ENCODE results near the gene PNMA6F.
"Not testable (repeated sequence)": the region's sequence is repeated elsewhere in the genome, so short reads cannot be mapped to it uniquely, and the experiment has no call there.

PNMA6F gene

DNA sequence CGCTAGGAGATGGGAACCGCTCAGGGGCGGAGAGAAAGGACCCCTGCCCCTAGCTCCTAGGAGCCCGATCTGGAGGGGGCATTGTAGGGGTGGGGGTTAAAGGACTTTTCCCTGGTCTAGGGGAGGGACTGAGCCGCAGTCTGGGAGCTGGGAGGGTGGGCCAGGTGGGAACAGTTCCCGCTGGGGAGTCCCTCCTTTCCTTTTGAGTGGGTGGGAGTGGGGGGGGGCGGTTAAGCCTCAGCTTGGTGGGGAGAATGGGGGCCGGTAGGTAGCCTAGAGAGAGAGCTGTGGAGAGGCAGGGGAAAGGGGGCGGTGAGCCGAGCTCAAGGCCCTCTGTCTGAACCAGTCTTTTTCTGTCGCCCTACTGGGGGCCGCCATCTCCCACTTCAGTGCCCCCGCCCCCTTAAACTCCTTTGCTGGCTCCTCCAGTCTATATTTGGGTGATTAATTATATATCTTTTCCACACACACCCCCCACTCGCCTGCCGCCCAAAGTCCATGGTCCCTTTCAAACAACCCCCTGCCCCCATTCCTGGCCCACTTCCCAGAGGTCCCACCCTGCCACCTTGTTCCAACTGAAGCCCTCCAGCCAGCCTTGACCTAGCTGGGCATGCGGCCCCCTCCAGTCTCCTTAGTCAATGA is 13.2 kb upstream of the PNMA6F start:
- DNase-seq = no peak

DNA sequence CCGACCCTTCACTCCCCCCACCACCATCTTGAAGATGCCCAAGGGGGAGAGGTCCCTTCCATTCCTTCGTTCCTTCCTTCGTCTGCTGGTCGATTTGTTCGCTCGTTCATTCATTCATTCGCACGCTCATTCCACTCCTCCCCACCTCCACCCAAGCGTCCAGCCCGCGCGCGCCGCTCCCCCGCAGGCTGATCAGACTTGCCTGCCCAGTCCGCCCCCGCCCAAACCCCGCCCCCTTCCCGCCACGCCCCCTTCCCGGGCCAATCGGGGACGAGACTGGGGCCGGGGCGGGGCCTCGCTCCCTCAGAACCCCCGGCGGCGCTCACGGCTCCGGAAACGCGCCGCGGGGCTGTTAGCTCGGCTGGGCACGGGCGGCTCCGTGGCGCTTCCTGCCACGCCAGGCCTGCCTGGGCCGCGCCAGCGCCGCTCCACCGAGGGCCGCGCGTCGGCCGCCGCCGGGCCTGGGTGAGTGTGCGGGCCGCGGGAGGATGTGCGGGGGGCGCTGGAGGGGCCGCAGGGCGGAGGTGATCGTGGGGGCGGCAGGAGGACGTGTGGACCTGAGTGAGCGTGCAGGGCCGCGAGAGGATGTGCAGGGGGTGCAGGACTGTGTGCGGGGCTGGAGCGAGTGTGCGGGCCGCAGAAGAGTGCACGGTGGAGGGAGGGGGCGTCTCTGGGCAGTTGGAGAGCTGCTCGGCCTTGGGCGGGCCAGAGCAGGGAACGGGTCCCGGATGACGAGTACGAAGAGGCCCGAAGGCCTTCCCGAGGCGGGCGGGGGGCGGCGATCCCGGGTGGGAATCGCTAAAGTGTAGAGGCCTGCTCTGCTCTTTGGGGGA is 12.5 kb upstream of the PNMA6F start, which contains the start of gene ZNF275:
ZNF275 (plus strand) TSS at position 333 of the 833 bp plus-strand sequence. CDS start 2,527 bp downstream, outside the sequence.
- DNase-seq = peak; percentile 79

DNA sequence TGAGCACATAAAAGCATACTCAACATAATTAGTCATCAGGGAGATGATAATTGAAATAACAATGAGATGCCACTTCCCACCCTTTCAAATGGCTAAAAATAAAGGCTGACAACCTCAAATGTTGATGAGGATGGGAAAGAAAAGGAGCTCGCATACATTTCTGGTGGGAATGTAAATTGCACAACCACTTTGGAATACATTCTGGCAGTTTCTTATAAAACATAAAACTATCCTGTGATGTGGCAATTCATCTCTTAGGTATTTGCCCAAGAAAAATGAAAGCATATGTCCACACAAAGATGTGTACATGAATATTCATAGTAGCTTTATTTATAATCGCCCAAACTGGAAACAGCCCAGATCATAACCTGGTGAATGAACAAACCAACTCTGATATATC is 11.7 kb upstream of the PNMA6F start:
- DNase-seq = peak; percentile 72

DNA sequence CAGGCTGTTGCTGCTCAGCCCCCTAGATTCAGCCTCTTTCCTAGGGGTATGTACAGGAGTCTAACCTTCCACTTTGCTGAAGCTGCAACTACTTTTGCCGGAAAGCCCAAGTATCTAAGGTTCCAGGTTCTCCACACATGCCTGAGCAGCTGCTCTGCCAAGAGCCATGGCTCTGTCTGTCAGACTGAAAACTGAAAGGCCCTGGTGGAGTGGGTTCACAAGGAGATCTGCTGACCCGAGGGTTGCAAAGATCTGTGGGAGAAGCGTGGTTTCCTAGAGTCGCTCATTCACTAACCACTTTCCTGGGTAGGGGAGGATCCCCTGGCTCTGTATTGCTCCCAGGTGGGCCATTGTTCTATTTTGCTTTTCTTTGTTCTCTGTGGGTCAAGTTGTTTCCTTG is 6.0 kb upstream of the PNMA6F start:
- no peak for DNase-seq

DNA sequence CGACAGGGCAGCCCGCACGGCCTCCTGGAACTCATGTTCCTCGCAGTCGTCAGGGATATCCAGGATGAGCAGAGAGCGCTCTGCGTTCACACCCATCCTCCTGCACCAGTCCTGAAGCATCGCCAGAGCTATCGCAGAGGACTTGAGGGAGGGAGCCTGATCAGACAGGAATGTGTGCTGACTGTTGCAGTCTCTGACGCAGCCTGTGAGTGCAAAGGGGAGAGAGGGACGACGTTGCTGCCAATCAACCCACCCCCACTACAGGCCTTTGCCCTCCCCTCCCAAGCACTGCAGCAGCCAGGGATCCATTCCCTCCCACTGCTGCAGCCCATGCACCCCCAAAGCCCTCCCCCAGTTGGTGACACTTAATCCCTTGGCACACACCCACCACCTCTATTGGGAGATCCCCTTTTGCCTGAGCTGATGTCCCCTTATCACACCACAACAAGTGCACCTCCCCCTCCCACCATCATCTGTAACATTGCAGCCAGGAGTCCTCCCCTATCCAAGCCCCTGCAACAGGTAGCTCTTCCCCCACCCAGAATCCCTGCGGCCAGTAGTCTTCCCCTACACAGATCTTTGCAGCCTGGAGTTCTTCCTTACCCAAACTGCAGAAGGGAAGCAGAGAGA is 897 bp downstream of the PNMA6F start:
- DNase-seq = no peak

DNA sequence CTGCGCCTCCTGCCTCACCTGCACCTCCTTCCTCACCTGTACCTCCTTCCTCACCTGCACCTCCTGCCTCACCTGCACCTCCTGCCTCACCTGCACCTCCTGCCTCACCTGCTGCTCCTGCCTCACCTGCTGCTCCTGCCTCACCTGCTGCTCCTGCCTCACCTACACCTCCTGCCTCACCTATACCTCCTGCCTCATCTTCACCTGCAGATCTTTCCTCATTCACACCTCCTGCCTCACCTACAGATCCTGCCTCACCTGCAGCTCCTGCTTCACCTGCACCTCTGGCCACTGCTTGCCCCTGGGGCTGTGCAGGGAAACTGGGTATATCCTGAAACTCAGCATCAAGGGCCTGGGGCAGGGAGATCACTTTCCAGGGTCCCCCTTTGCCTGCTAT is 1.5 kb downstream of the PNMA6F start:
- not testable (repeated sequence) for DNase-seq

DNA sequence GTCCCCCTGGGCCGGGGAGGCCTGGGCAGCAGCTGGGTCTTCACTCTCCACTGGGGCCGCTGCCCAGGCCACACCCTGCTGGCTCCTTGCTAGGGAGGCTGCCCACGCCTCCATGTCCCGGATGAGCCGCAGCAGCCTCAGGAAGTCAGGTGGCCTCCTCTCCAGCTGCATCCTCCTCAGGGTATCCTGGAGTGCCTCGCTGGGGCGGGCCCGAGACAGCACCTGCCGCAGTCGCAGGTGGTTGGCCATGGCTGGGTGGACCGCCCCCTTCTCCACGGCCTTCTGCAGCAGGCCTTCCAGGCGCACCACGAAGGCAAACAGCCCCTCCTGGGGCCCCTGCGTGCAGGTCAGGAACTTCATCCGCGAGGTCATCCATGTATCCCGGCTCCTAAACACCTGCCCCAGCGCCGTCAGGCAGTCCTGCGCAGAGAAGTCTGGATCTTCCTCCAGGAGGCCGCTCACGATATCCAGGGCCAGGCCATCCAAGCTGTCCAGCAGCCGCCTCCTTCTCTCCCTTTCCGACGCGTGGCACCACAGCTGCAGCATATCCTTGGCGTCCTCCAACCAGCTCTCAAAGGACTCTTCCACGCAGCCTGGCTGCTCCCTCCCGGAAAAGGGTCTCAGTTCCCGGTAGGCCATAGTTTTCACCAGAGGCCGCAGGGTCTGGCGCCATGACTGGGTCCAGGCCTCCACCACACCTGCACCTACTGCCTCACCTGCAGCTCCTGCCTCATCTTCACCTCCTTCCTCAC is 2.1 kb downstream of the PNMA6F start:
- no peak for DNase-seq

DNA sequence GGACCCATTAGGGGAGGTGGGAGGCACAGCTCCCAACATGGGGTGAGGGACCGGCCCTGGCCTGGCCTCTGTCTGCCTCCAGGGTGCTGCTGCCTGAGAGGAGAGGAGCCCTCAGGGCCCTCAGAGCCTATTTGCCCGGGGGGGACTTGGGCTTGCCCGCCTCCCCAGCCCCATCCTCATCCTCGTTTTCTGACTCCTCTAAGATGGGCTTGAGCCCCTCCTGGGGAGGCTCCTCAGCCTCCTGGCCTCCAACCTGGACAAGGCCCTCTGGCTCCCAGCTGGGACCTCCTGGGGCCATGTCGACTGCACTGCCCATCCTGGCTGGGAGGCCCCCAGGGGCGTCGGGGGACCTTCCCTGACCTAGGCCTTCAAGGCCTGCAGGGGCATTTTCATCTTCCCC is 2.8 kb downstream of the PNMA6F start:
- DNase-seq = no peak

DNA sequence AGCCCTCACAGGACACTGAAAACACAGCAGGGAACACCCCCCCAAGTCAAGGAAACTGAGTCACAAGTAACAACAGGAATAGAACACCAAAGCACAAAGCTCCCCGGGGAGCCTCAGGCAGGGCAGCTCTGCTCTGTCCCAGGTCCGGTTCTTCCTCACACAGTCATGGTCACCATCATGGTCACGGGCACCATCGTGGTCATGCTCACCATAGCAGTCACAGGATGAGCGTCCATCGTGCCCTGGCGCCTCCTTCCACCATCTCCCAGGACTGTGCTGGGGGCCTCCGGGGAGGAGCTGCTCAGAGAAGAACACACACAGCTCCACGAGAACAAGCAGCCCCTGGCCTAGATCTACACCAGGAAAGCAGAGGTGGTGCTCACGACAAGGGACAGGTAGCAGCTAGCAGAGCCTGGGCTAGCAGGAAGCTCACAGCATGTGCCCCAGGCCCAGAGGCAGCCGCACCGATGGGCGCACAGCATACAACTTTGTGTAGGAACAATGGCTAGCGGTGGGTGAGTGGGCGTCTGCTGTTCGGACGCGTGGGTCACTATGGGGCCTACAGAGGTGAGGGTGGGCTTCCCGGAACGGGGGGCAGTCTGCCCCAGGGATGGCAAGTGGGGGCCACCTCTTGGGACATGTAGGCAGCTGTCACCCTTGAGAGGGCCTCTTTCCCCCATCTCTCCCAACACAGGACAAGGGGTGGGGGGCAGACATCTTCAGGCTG is 3.4 kb downstream of the PNMA6F start:
- DNase-seq = no peak

DNA sequence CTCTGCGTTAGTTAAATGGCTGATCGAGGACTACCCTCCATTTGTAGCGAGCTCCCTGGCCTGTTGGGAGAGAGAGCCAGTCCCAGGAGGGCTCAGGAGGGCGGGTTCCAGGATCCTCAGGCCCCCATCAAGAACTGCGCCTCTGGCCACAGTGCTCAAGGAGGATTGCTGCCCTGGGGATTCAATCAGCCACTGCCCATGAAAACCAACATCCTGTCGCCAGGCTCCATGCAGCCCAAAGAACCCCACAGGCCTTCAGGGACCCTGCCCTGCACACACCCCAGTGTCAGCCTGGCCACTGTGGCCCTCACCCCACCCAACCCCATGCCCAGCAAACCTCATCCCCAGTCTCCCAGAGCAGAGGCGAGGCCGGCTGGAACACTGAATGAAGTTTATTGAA is 4.3 kb downstream of the PNMA6F start:
- no peak for DNase-seq

DNA sequence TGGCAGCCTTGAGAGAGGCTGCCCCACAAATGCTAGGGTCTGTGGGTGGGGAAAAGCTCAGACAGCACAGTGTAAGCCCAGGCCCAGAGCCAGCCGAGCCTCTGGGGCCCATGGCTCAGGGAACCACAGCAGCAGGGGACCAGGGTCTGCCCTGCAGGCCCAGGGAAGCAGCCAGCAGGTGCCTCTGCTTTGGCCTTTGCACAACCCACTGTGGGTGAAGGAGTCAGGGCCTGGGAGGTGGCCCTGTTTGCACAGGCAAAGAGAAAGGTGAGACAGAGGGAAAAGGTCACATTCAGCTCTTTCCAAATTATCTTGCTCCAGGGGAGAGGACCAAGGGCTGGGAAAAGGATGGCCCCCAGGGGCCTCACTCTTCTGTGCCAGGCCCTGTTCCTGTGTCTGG is 8.7 kb downstream of the PNMA6F start:
- no peak for DNase-seq

DNA sequence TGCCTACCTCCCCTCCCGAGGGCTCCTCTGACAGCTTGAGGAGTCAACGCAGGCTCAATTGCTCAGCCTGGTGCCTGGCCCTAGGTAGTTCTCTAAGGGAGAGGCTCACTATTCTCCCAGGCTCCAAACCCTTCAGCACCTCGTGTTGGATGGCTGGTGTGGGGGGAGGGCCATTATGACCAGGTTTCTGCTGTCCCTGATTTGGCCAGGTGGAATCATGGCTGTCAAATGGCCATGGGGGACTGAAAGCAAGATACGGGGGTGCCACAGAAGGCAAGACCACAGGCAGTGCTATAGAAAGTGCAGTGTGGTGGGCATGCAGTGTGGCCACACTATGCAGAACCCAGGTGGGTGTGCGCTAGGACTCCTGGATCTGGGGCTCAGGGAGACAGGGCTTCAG is 9.5 kb downstream of the PNMA6F start:
- DNase-seq = no peak

DNA sequence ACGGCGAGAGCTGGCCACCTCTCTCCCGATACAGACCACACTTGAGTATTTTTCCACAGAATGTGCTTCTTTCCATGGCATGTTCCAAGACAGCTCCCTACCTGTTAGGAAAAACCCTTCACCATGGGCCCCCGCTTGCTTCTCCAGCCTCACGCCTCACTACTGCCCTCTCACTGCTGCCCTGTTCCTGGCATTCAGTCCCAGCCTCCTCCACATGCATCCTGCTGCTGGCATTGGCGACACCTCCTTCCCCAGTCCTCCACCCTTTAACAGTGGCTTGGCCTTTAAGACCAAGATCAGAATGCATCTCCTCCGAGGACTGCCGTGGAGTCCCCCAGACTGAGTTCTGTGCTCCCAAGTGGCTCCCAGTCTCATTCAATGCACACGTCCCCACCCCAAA is 10.7 kb downstream of the PNMA6F start:
- DNase-seq = no peak

DNA sequence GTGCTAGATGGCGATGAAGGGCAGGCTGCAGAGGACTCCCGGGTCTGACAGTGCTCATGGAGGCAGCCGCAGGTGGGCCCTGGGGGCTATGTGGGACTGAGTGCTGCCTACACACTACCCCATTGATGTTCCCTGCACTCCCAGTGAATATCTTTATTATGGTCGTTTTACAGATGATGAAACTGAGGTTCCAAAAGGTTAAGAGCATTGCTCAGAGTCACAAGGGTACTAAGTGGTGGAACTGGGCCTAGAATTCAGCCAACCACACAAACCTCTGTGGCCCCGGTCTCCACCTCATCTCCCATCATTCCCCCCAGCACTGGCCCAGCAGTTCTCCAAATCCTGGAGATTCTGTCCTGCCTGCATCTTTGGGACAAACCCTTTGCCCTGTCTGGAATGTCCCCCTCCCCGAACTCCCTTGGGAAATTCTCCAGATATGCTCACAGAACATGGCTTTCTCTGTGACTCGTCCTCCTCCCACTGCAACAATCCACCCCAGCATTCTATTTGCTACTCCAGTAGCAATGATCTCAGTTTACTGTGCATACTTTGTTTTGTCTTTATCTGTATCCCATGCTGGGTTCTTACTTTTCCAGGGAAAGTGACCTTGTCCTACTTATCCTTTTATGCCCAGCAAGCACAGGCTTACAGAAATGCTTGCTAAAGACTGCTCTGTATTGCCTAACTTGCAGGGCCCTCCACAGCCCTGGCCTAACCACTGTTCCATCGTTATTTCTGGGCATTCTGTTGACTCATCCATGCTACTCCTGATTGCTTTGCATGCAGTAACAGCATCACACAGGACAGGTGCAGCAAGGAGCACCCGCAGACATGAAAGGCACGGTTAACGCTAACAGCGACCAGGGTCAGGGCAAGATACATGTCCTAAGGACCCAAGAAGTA is 14.0 kb downstream of the PNMA6F start:
- peak; percentile 0 for DNase-seq

DNA sequence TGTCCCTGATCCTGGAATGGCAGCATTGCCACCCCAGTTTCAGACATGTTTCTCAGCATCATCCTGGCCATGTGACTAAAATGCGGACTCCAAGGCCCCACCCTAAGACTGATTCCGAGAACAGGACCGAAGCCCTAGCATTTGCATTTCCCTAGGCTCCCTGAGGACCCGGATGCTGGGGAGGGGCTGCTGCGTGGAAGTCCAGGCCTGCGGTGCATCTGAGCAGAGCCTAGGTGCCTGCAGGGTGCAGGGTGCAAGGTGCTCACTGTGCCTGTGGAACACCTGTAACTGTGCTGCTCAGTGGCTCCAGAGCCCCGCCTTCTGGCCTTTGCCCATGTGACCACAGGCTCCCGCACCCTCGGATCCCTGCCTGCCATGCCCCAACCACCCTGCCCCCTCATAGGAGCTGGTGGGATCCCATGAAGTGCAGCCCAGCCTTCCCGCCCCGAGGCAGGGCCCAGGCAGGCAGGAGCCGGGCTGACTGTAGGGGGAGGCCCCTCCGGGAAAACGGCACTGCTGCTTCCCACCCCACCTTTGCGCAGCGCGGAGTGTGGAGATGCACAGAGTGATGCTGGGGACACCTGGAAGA is 14.9 kb downstream of the PNMA6F start:
- no peak for DNase-seq

DNA sequence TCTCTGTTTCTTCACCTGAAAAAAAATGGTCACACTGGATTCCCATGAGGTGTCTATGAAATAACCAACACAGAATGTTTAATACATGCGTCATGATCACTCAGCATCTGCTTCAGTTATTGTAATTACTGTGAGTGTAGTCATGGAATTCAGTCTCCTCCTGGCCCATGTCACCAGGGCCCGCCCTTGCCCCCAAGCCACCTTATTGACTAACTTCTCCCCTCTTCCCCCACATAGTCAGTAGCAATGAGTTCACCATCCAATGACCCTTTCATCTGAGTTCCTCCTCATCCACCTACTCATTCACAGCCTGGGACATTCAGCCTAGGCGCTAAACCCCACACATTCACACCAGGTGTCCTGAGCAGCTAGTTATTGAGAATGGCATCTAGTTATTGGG is 15.6 kb downstream of the PNMA6F start:
- no peak for DNase-seq

DNA sequence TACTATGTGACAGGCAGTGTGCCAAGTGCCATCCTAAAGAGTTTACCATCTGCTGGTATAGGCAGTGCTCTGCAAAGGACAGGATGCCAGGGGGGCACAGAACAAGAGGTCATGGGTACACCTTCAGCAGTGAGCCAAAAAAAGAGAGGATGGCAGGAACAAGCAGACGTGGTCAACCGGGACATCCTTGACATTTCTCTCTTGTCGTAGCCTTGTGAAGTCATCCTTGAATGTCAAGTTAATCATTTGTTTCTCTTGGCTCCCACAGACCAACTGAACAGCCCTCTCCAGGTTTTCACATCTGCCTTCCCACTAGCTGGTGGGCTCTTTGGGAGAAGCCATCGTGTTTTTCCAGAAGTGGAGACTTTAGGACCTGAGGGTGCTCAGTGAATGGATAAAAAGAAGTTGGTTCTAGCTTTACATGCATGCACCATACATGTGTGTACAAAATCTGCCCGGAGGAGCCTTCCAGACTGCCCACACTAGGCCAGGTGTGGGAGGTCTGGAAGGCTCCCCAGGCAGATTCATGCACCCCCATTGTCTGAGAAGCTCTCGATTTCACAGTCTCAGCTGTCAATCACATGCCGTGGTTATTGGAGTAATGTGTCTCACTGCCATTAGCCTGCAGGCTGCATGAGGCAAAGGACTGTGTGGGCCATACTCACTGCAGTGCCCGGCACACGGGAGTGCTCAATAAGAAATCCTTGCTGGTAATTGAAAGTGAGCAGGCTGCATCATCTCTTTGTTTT is 16.4 kb downstream of the PNMA6F start:
- DNase-seq = no peak

DNA sequence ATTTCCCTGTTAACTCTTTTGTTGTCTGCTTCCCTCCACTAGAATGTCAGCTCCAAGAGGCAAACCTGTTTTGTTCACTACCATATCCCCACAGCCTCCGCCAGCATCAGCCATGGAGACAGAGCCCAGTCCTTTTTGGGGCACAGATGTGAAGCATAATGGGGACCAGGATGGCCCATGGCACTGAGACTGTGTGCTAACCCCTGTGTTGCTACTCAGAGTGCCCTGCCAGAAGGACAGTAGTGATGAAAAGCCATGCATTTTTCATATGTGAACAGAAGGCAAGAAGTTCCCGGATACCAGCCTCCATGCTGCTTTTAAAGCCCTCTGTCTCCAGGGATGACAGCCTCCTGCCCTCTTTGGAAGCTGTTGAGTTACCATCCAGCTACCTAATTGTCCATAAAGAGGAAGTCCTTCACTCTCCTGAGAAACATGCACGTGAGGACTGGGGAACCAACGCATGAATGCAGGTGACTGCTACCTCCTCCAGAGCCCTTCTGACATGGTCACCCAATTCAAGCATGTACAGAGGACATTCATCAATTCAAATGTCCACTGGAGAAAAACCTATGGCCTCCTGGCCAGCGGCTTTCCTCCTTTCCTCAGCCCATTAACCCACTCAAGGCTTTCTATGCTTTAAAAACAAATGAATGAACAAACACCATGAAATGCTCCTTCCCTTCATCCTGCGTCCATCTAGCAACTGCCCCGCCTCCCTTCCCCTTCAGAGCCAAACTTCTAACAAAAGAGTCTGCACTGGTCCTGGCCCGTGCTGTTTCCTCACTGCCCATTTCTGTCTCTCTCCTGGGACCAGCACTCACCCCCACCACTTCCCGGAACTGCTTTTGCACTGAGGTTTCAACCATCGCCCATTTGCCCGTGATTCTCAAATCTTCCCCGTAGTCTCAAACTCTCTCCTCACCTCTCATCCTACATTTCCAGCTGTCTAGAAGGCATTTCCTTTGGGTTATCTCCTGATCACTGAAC is 18.0 kb downstream of the PNMA6F start:
- DNase-seq = no peak

DNA sequence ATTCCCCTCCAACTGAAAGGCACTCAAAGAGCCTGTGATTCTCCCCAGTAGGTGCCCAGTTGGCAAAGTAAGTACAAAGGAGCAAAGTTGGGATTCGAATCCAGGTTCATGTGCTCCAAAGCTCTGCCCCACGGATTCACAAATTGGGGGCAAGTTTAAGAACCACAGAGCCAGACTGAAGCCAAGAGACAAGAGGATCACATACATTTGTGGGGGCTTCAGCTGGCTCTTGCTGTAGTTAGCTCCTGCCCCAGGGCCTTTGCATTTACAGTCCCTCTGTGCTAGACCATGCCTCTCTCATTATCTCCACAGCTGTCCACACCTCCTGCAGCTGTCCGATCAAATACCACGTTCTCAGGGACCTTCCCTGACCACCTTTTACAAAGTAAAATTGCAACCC is 18.8 kb downstream of the PNMA6F start:
- DNase-seq = no peak
